ENCODE data around the gene EPHA5.

The EPHA5 gene

DNA sequence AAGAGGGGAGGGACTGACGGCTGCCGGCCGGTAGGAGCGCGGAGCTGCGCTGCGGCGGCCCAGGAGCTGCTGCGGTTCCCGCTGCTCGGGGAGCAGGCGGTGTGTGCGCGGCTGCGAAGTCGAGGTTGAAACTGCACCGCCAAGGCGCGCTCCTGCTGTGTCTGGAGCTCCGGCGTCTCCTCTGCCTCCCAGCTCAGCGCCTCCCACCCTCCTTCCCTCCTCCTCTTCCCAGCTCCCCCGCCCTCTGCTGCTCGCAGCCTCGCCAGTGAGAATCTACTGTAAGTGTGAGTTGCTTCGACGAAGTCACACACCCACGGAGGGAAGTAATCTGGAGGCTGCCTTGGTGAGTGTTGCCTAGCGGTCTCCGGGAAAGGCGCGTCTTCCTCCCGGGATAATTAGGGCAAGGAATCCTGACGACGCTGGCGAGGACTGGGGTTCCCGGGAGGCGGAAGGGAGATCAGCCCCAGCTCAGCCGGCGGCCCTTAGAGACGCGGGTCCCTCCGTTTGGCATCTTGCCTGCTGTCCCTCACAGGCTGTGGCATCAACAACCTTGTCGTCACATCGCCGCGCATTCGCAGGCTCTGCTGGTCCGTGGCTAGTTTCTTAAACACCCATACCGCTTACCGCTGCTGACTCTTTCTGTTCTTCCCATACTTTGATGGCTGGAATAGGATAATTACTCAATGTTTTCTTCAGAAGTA lies at the start of gene EPHA5:
TSS of gene EPHA5 (minus strand) at position 159 of the 701 bp plus-strand sequence. CDS start 747 bp downstream, outside the sequence.
- TF ChIP-seq SNAI2 (CRISPR knock-in tag; IDR thresholded peaks at IDR 0.05) (no peak), BACH2 (CRISPR knock-in tag; IDR thresholded peaks at IDR 0.05; ENCODE audit: borderline replicate concordance) (no peak), ZNF70 (CRISPR knock-in tag; IDR thresholded peaks at IDR 0.05) (no peak), ZFP3 (CRISPR knock-in tag; IDR thresholded peaks at IDR 0.05) (no peak), ISL1 (CRISPR knock-in tag; IDR thresholded peaks at IDR 0.05) (no peak), PATZ1 (CRISPR knock-in tag; IDR thresholded peaks at IDR 0.05; ENCODE audit: borderline replicate concordance) (no peak), GLIS3 (CRISPR knock-in tag; IDR thresholded peaks at IDR 0.05) (no peak), ZNF565 (CRISPR knock-in tag; conservative IDR thresholded peaks at IDR 0.05; ENCODE audit: low read depth) (no peak), CSRNP3 (CRISPR knock-in tag; IDR thresholded peaks at IDR 0.05) (no peak), TSHZ2 (CRISPR knock-in tag; IDR thresholded peaks at IDR 0.05) (no peak), ZFP30 (CRISPR knock-in tag; IDR thresholded peaks at IDR 0.05) (no peak), ZNF8 (CRISPR knock-in tag; IDR thresholded peaks at IDR 0.05) (no peak), RARB (CRISPR knock-in tag; IDR thresholded peaks at IDR 0.05) (no peak)
- ATAC-seq, result peak; percentile 90

GRCh38 chr4:65719635-65720034 lies 49.3 kb upstream of the EPHA5 start:
- ATAC-seq, result no peak
- no peak for TF ChIP-seq ESRRG (CRISPR knock-in tag; IDR thresholded peaks at IDR 0.05)

- no peak for ATAC-seq
Measured at GRCh38 chr4:65698631-65699030, 28.3 kb upstream of the EPHA5 start.

More at GRCh38 chr4:65698631-65699030, 28.3 kb upstream of the EPHA5 start:
- TF ChIP-seq ZNF565 (CRISPR knock-in tag; conservative IDR thresholded peaks at IDR 0.05; ENCODE audit: low read depth), result no peak
- TF ChIP-seq TOX (CRISPR knock-in tag; IDR thresholded peaks at IDR 0.05; ENCODE audit: borderline replicate concordance), result no peak
- no peak for TF ChIP-seq OSR1 (CRISPR knock-in tag; IDR thresholded peaks at IDR 0.05)
- TF ChIP-seq POU6F1 (CRISPR knock-in tag; IDR thresholded peaks at IDR 0.05; ENCODE audit: borderline replicate concordance, low read depth), result no peak
- TF ChIP-seq ZFP30 (CRISPR knock-in tag; IDR thresholded peaks at IDR 0.05), result no peak
- TF ChIP-seq BACH2 (CRISPR knock-in tag; IDR thresholded peaks at IDR 0.05; ENCODE audit: borderline replicate concordance), result no peak
- TF ChIP-seq RARB (CRISPR knock-in tag; IDR thresholded peaks at IDR 0.05), result no peak
- no peak for TF ChIP-seq PATZ1 (CRISPR knock-in tag; IDR thresholded peaks at IDR 0.05; ENCODE audit: borderline replicate concordance)
- no peak for TF ChIP-seq ZNF8 (CRISPR knock-in tag; IDR thresholded peaks at IDR 0.05)
- TF ChIP-seq, protein P1, sequence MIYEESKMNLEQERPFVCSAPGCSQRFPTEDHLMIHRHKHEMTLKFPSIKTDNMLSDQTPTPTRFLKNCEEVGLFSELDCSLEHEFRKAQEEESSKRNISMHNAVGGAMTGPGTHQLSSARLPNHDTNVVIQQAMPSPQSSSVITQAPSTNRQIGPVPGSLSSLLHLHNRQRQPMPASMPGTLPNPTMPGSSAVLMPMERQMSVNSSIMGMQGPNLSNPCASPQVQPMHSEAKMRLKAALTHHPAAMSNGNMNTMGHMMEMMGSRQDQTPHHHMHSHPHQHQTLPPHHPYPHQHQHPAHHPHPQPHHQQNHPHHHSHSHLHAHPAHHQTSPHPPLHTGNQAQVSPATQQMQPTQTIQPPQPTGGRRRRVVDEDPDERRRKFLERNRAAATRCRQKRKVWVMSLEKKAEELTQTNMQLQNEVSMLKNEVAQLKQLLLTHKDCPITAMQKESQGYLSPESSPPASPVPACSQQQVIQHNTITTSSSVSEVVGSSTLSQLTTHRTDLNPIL (CRISPR knock-in tag; IDR thresholded peaks at IDR 0.05; ENCODE audit: low read depth), result no peak
- no peak for TF ChIP-seq ESRRG (CRISPR knock-in tag; IDR thresholded peaks at IDR 0.05)

Data from SK-N-SH treated with all-trans-retinoic acid at 6 μM for 48 hours (cell line).